ENCODE data around the gene FGF12.

The FGF12 gene

GRCh38 chr3:192611411-192611810, 115.9 kb downstream of the FGF12 start:
- in situ Hi-C loops (cut with MboI; ENCODE audit: low sequenced_read_pairs, unreplicated experiment), result no loop called here
- no peak for TF ChIP-seq CTCF (IDR thresholded peaks at IDR 0.05; ENCODE audit: borderline replicate concordance, control extremely low read depth, extremely low read depth, insufficient read depth, missing control alignments)
- no peak for DNase-seq (ENCODE audit: low spot score)

- in situ Hi-C loops (cut with MboI; ENCODE audit: low sequenced_read_pairs, unreplicated experiment), result no loop called here
- no peak for TF ChIP-seq CTCF (IDR thresholded peaks at IDR 0.05; ENCODE audit: borderline replicate concordance, control extremely low read depth, extremely low read depth, insufficient read depth, missing control alignments)
- DNase-seq (ENCODE audit: low spot score), result no peak
Measured at GRCh38 chr3:192608726-192609600, 118.4 kb downstream of the FGF12 start.

GRCh38 chr3:192607798-192608197, 119.5 kb downstream of the FGF12 start:
- in situ Hi-C loops (cut with MboI; ENCODE audit: low sequenced_read_pairs, unreplicated experiment), result no loop called here
- DNase-seq (ENCODE audit: low spot score), result no peak
- no peak for TF ChIP-seq CTCF (IDR thresholded peaks at IDR 0.05; ENCODE audit: borderline replicate concordance, control extremely low read depth, extremely low read depth, insufficient read depth, missing control alignments)

GRCh38 chr3:192597913-192598312, 129.4 kb downstream of the FGF12 start:
- no peak for TF ChIP-seq CTCF (IDR thresholded peaks at IDR 0.05; ENCODE audit: borderline replicate concordance, control extremely low read depth, extremely low read depth, insufficient read depth, missing control alignments)
- in situ Hi-C loops (cut with MboI; ENCODE audit: low sequenced_read_pairs, unreplicated experiment), result no loop called here
- no peak for DNase-seq (ENCODE audit: low spot score)

- TF ChIP-seq CTCF (IDR thresholded peaks at IDR 0.05; ENCODE audit: borderline replicate concordance, control extremely low read depth, extremely low read depth, insufficient read depth, missing control alignments), result no peak
- no peak for DNase-seq (ENCODE audit: low spot score)
- in situ Hi-C loops (cut with MboI; ENCODE audit: low sequenced_read_pairs, unreplicated experiment), result no loop called here
Measured at GRCh38 chr3:192597506-192597905, 129.8 kb downstream of the FGF12 start.

GRCh38 chr3:192578729-192579128, 148.6 kb downstream of the FGF12 start:
- in situ Hi-C loops (cut with MboI; ENCODE audit: low sequenced_read_pairs, unreplicated experiment), result no loop called here
- DNase-seq (ENCODE audit: low spot score), result no peak
- no peak for TF ChIP-seq CTCF (IDR thresholded peaks at IDR 0.05; ENCODE audit: borderline replicate concordance, control extremely low read depth, extremely low read depth, insufficient read depth, missing control alignments)
